HG03521 (cell line): ENCODE data around the gene P3H3.
A peak's percentile ranks its signal among the peaks of the same experiment; 100 is the strongest.

Source experiments
- ATAC-seq: cut with Tn5 transposase; IDR thresholded peaks from one replicate; pipeline ENCODE4 v1.9.1; 2021; ENCODE audit warnings: mild to moderate bottlenecking, moderate library complexity; ENCODE audit not compliant: unreplicated experiment

The P3H3 gene

GRCh38 chr12:6827982-6828780 lies at the start of gene P3H3:
Gene P3H3 (plus strand): TSS chr12:6828407. CDS start chr12:6828441, 34 bp downstream.
- no peak for ATAC-seq

GRCh38 chr12:6778574-6779550 lies 49.3 kb upstream of the P3H3 start:
- peak; percentile 80 for ATAC-seq

- no peak for ATAC-seq
These were observed 48.3 kb upstream of the P3H3 start for GRCh38 chr12:6779708-6780432.

- ATAC-seq, result no peak
These were observed 47.6 kb upstream of the P3H3 start for GRCh38 chr12:6780573-6780972.

GRCh38 chr12:6782119-6782518 lies 46.1 kb upstream of the P3H3 start:
- ATAC-seq, result no peak

- no peak for ATAC-seq
These were observed 45.2 kb upstream of the P3H3 start for GRCh38 chr12:6782850-6783566.

- no peak for ATAC-seq
These were observed 44.4 kb upstream of the P3H3 start for GRCh38 chr12:6783828-6784227.

GRCh38 chr12:6784296-6784695 lies 43.9 kb upstream of the P3H3 start:
- no peak for ATAC-seq

GRCh38 chr12:6784761-6785160 lies 43.4 kb upstream of the P3H3 start:
- no peak for ATAC-seq

- no peak for ATAC-seq
These were observed 41.7 kb upstream of the P3H3 start for GRCh38 chr12:6786416-6787094.

GRCh38 chr12:6787309-6787708 lies 40.9 kb upstream of the P3H3 start:
- ATAC-seq, result no peak

GRCh38 chr12:6788972-6789924 lies 39.0 kb upstream of the P3H3 start, which contains the start of gene CD4:
Gene CD4 (plus strand): TSS chr12:6789528. CDS start chr12:6800139, 10,611 bp downstream.
- no peak for ATAC-seq

GRCh38 chr12:6790496-6791150 lies 37.6 kb upstream of the P3H3 start:
- ATAC-seq, result no peak

- no peak for ATAC-seq
These were observed 36.2 kb upstream of the P3H3 start for GRCh38 chr12:6791931-6792520.

GRCh38 chr12:6792522-6793201 lies 35.5 kb upstream of the P3H3 start:
- no peak for ATAC-seq

- no peak for ATAC-seq
These were observed 33.1 kb upstream of the P3H3 start for GRCh38 chr12:6795088-6795487.

- no peak for ATAC-seq
These were observed 31.6 kb upstream of the P3H3 start for GRCh38 chr12:6796576-6796975.
